GM23248 (cell line): ENCODE results near the gene AOPEP. TPM values are rescaled to one million over a fixed set of nuclear protein-coding genes. Genes with fewer than 3 reads are reported as not detected.

ENCODE experiments used
- DNase-seq: peaks from one replicate; pipeline ENCODE4 v3.0.0-alpha.2; 2015
- H2AFZ ChIP-seq: fragments of 200-600 bp; sonication (generic); 2 replicates; pipeline ENCODE4 v1.6.1; 2016; ENCODE audit warnings: antibody characterized with exemption
- H3F3A ChIP-seq: fragments of 200-600 bp; sonication (generic); 2 replicates; pipeline ENCODE4 v1.6.1; 2016; ENCODE audit warnings: mild to moderate bottlenecking, antibody characterized with exemption, mixed run types; ENCODE audit not compliant: insufficient read depth
- H3K27ac ChIP-seq: fragments of 200-600 bp; sonication (generic); 2 replicates; pipeline ENCODE4 v1.5.1; 2016; ENCODE audit warnings: mild to moderate bottlenecking
- H3K27me3 ChIP-seq: fragments of 200-600 bp; sonication (generic); replicated peaks from 2 replicates; pipeline ENCODE4 v1.6.1; 2016; ENCODE audit warnings: mild to moderate bottlenecking; ENCODE audit not compliant: insufficient read depth
- H3K36me3 ChIP-seq: fragments of 200-600 bp; sonication (generic); 2 replicates; pipeline ENCODE4 v1.6.1; 2016; ENCODE audit warnings: low read depth, mild to moderate bottlenecking
- H3K4me1 ChIP-seq: fragments of 200-600 bp; sonication (generic); 2 replicates; pipeline ENCODE4 v1.6.1; 2016; ENCODE audit warnings: mild to moderate bottlenecking; ENCODE audit not compliant: insufficient read depth
- H3K4me2 ChIP-seq: fragments of 200-600 bp; sonication (generic); one replicate; pipeline ENCODE4 v1.6.1; 2016; ENCODE audit warnings: mild to moderate bottlenecking; ENCODE audit not compliant: unreplicated experiment
- H3K4me3 ChIP-seq: fragments of 200-600 bp; sonication (generic); 2 replicates; pipeline ENCODE4 v1.5.1; 2016; ENCODE audit warnings: mild to moderate bottlenecking
- H3K79me2 ChIP-seq: fragments of 200-600 bp; sonication (generic); 2 replicates; pipeline ENCODE4 v1.6.1; 2016; ENCODE audit warnings: mild to moderate bottlenecking; ENCODE audit not compliant: insufficient read depth
- H3K9ac ChIP-seq: fragments of 200-600 bp; sonication (generic); 2 replicates; pipeline ENCODE4 v1.6.1; 2016; ENCODE audit warnings: mild to moderate bottlenecking
- H3K9me2 ChIP-seq: fragments of 200-600 bp; sonication (generic); 2 replicates; pipeline ENCODE4 v1.6.1; 2016; ENCODE audit warnings: mixed run types, mild to moderate bottlenecking, moderate library complexity; ENCODE audit not compliant: insufficient read depth
- H3K9me3 ChIP-seq: fragments of 200-600 bp; sonication (generic); one replicate; pipeline ENCODE4 v1.6.1; 2017; ENCODE audit warnings: low read depth
- H4K20me1 ChIP-seq: fragments of 200-600 bp; sonication (generic); 2 replicates; pipeline ENCODE4 v1.6.0; 2016; ENCODE audit not compliant: insufficient read depth
- EZH2 ChIP-seq: fragments of 200-600 bp; sonication (generic); IDR thresholded peaks from 2 replicates; pipeline ENCODE4 v1.6.1; 2018; ENCODE audit warnings: antibody characterized with exemption, mild to moderate bottlenecking; ENCODE audit not compliant: insufficient read depth, poor library complexity, severe bottlenecking
- EZH2phosphoT487 ChIP-seq: fragments of 200-600 bp; sonication (generic); IDR thresholded peaks from 2 replicates; pipeline ENCODE4 v1.6.1; 2018; ENCODE audit warnings: antibody characterized with exemption, moderate library complexity, mild to moderate bottlenecking, low read depth; ENCODE audit not compliant: insufficient read depth
- WGBS, 2 experiments: methylation state at CpG; one replicate each; pipeline ENCODE4 v1.1.6; 2015 to 2017; ENCODE audit warnings: low lambda C conversion rate in 2 of 2, low coverage in 1 of 2; ENCODE audit errors: missing lambda C conversion rate in 2 of 2; 5-methylcytosine and 5-hydroxymethylcytosine counted together
- in situ Hi-C: fragments of 300-500 bp; cut with MboI; formaldehyde crosslinking; loops from 2 replicates; pipeline ENCODE4 v1.15.0; 2020
- polyA plus RNA-seq: library from polyadenylated mRNA; unstranded; fragments of >200 nt; fragmentation: Nextera tagmentation; extraction: Ambion mirVana; gene quantifications from 2 replicates; pipeline ENCODE4 v1.2.1, GENCODE V29; 2016
- total RNA-seq: library from RNA; depleted of rRNA; stranded (reverse); fragments of >200 nt; shearing (Covaris generic); gene quantifications from 2 replicates; pipeline ENCODE4 v1.2.3, GENCODE V29; 2014

AOPEP gene
- total and polyA plus RNA-seq, 2 experiments from 2014 or later: 90.0 to 120 TPM

DNA sequence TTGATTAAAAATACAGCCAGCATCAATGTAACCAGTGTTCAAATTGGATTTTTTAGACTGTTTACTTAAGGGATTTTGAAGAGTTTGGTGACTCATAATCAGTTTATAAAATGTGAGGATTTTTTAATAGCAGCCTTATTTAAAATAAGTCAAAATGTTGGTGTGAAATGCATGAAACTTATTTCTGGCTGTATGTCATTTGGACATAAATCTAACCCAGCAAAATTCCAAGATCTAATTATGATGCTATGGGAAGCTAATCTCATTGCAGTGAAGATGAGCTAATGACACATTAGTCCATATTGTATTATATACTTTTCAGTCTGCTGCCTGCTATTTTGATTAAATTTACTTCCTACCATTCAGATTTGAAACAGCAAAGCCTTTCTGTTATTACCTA lies 140.3 kb downstream of the AOPEP start:
- H3K4me3 ChIP-seq: peak overlapping the region; percentile 52
- no peaks in the 10 kb centered on the region for H3K36me3 ChIP-seq
- H2AFZ ChIP-seq: no peak overlapping the region
- no peak for TF ChIP-seq EZH2
- H3F3A ChIP-seq: peaks cover 52% of the 10 kb centered on the region
- peak overlapping the region; percentile 88 for H3K9ac ChIP-seq
- H3K27ac ChIP-seq: peak overlapping the region; percentile 99
- in situ Hi-C loops: no loop called here
- no peaks in the 10 kb centered on the region for H4K20me1 ChIP-seq
- H3K79me2 ChIP-seq: no peaks in the 10 kb centered on the region
- DNase-seq: peak; percentile 43
- H3K27me3 ChIP-seq: no peaks in the 10 kb centered on the region
- peaks cover 84% of the 10 kb centered on the region for H3K4me1 ChIP-seq
- H3K9me2 ChIP-seq: no peaks in the 10 kb centered on the region
- H3K4me2 ChIP-seq: peak overlapping the region; percentile 72
- no peaks in the 10 kb centered on the region for H3K9me3 ChIP-seq

DNA sequence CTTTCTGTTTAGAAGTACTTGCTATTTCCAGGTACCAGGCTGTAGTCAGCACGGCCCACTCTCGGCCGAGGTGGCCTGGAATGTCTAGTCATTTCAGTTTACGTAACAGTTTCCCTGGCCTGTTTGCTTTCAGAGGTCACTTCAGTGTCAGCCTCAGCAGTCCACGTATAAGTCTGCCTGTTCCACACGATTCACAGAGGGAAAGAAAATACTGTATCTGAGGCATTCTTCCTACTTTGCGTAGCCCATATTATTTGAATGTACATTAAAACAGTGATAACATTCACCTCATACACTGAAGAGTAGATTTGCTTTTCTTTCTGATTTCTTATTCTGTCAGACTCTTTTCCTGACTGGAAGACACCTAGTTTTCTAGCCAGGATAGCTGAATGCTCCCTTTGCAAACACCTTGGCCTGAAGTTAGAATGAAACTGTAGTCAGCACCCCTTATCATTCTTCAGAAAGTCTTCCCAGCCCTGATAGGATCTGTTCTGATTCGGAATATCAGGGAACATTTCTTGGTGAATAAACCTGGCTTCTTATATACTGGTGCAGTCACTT lies 140.9 kb downstream of the AOPEP start:
- no peaks in the 10 kb centered on the region for H3K9me3 ChIP-seq
- peaks cover 58% of the 10 kb centered on the region for H3F3A ChIP-seq
- H3K36me3 ChIP-seq: no peaks in the 10 kb centered on the region
- no peak overlapping the region for H2AFZ ChIP-seq
- no peak for TF ChIP-seq EZH2
- no peak for TF ChIP-seq EZH2phosphoT487
- no peaks in the 10 kb centered on the region for H3K9me2 ChIP-seq
- H3K4me3 ChIP-seq: peak overlapping the region; percentile 52
- in situ Hi-C loops: no loop called here
- 2 to 4% methylated on average over 8 of the region's 8 CpGs for WGBS, 2 experiments
- H4K20me1 ChIP-seq: no peaks in the 10 kb centered on the region
- no peaks in the 10 kb centered on the region for H3K27me3 ChIP-seq
- peak overlapping the region; percentile 88 for H3K9ac ChIP-seq
- peaks cover 85% of the 10 kb centered on the region for H3K4me1 ChIP-seq
- peak; percentile 94 for DNase-seq
- H3K79me2 ChIP-seq: no peaks in the 10 kb centered on the region
- H3K27ac ChIP-seq: peak overlapping the region; percentile 99
- H3K4me2 ChIP-seq: peak overlapping the region; percentile 72

DNA sequence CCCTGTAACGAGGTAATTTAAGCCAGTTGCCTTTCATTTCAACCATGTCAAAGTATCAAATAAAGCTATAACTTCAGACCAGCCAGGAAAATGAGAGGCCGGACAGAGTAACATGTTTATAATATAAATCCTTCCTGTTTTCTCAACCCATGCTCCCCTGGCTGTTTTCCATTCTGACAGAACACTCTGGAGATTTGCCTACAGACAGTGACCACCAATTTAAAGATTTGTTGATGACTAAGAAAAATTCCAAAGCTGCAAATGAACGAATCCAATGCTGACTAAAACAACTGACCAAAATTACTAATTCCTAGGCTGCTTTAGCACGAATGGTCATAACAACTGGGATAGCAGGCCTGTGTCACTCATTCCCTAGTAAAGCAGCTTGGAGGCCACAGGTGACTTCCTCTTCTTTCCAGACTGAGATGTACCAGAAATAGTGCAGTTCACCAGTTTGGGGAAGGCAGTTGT lies 141.4 kb downstream of the AOPEP start:
- Histone ChIP-seq H4K20me1 (no peaks in the 10 kb centered on the region), H3K9ac (peak overlapping the region; percentile 88), H2AFZ (no peak overlapping the region), H3K4me2 (peak overlapping the region; percentile 72), H3K4me1 (peaks cover 88% of the 10 kb centered on the region), H3K9me3 (no peaks in the 10 kb centered on the region), H3K27ac (peak overlapping the region; percentile 99), H3K36me3 (no peaks in the 10 kb centered on the region), H3K4me3 (peak overlapping the region; percentile 52), H3K27me3 (no peaks in the 10 kb centered on the region), H3K9me2 (no peaks in the 10 kb centered on the region), H3F3A (peaks cover 63% of the 10 kb centered on the region), H3K79me2 (no peaks in the 10 kb centered on the region)
- in situ Hi-C loops: no loop called here
- 0 to 1% methylated on average over 4 of the region's 4 CpGs for WGBS, 2 experiments
- TF ChIP-seq EZH2phosphoT487: 0 out of 2 replicates have a peak, but pooled peaks have one; percentile 55
- no peak for TF ChIP-seq EZH2
- DNase-seq: peak; percentile 97

DNA sequence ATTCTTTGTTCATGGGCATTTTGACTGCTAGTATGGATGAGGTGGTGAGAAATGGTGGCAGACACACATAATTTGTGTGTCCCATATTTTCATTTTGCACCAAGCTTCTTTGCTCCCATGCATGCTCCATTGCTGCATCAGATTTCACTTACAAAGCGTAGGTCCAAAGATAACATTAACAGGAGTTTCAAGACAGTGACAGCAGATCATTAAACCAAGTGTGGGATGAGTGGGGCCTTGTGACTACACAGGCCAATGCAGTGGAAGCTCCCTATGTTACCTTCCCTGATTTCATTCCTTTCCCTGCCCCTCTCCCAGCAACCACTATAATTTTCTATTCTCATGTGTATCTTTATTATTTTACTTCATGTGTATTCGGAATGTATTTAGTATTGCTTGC lies 142.0 kb downstream of the AOPEP start:
- no peak for DNase-seq
- 57 to 80% methylated on average over 2 of the region's 2 CpGs for WGBS, 2 experiments
- no peak for TF ChIP-seq EZH2phosphoT487
- TF ChIP-seq EZH2: no peak

DNA sequence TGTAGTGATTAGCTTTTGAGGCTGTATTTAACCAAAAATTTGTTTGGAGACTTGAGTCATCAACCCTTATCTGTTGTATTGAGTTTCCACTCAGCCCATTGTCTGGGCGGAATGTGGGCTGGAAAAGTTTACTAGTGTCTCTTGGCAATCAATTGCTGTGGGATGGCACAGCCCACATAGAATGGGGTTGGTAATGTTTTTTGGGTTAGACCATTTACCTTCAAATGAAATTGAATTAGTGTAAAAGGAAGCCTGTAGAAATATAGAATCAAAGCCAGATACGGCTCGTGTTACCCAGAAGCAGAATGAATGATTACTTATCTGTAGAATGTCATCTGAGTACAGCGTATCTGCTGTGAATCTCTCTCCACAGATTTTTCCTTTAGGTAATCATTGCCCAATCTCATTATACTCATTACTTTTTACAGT lies 142.9 kb downstream of the AOPEP start:
- Histone ChIP-seq H3K4me2 (no peak overlapping the region), H3K36me3 (no peaks in the 10 kb centered on the region), H3F3A (peaks cover 77% of the 10 kb centered on the region), H3K4me1 (peaks cover 96% of the 10 kb centered on the region), H3K9ac (0 out of 2 replicates have a peak overlapping the region, but pooled peaks have one; percentile 25), H3K9me3 (no peaks in the 10 kb centered on the region), H3K9me2 (no peaks in the 10 kb centered on the region), H3K27ac (peak overlapping the region; percentile 99), H3K79me2 (no peaks in the 10 kb centered on the region), H4K20me1 (no peaks in the 10 kb centered on the region), H3K4me3 (no peak overlapping the region), H2AFZ (no peak overlapping the region), H3K27me3 (no peaks in the 10 kb centered on the region)
- TF ChIP-seq EZH2phosphoT487: no peak
- no peak for TF ChIP-seq EZH2
- peak; percentile 81 for DNase-seq
- in situ Hi-C loops: no loop called here
- WGBS, 2 experiments: 67 to 74% methylated on average over 4 of the region's 4 CpGs

More for the DNA sequence above, 142.0 kb downstream of the AOPEP start:
- Histone ChIP-seq H3K4me2 (peak overlapping the region; percentile 19), H3K9me3 (no peaks in the 10 kb centered on the region), H3K79me2 (no peaks in the 10 kb centered on the region), H3K4me1 (peaks cover 94% of the 10 kb centered on the region), H3K36me3 (no peaks in the 10 kb centered on the region), H3K9ac (peak overlapping the region; percentile 24), H4K20me1 (no peaks in the 10 kb centered on the region), H3K27me3 (no peaks in the 10 kb centered on the region), H3K27ac (peak overlapping the region; percentile 99), H2AFZ (no peak overlapping the region), H3F3A (peaks cover 69% of the 10 kb centered on the region), H3K4me3 (no peak overlapping the region), H3K9me2 (no peaks in the 10 kb centered on the region)
- in situ Hi-C loops: no loop called here
